Measurements from ENCODE around the gene TM2D1. TPM values are rescaled to one million over a fixed set of nuclear protein-coding genes. Genes with fewer than 3 reads are reported as not detected.

TM2D1 gene
- total and polyA plus RNA-seq, 9 of the 15 experiments (the other 6 are each of a cell fraction or from before 2014, with no cell fraction given), result 24.5 to 65.2 (median 47.7) TPM

DNA sequence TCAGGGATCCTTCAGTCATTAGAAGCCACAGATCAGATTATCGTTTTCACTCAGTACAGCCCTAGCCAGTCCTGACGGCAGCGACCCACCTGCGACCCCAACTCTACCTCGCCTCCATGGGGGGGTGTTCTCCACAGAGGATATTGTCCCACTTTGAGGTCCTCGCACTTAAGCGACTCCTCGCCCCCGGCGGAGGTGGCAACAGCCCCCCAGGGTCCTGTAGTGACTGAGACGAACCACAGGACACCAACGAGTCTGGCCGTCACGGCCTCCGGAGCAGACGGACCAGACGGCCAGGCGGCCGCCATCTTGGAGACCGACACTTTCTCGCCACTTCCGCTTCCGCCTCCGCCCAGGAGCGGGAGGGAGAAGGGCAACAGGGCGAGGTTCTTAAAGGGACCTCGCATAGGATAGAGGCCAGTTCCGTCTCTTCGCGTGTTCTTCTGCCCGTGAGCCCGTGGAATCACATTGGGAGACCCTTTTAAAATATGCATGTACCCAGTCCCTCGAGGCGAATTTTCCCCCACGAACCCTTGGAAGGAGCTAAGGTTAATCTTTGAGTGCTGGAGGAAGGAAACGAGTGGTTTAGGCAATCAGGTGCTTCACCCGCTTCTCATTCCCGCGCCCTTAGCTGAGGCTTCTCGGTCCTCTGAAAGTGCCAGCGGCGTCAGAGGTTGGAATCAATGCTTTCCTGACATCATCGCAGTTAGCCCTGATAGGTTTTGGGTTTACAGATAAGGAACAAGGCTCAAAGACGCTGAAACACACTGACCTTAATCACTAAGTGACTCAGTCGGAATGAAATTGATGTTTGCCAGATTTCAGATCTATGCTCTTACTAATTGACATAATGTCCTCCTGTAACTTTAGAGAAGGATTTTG, at the start of gene TM2D1 (continued):
- TF ChIP-seq IRF9 (tag; IDR thresholded peaks at IDR 0.05) (no peak), SRSF9 (IDR thresholded peaks at IDR 0.05; ENCODE audit: borderline replicate concordance, low read depth, low read length) (no peak), HDGF (IDR thresholded peaks at IDR 0.05) (no peak), TCF7 (IDR thresholded peaks at IDR 0.05; ENCODE audit: borderline replicate concordance) (no peak), SRSF1 (IDR thresholded peaks at IDR 0.05; ENCODE audit: low read depth, low read length) (no peak), MTF1 (CRISPR knock-in tag; IDR thresholded peaks at IDR 0.05; ENCODE audit: borderline replicate concordance) (no peak), MED1 (CRISPR knock-in tag; IDR thresholded peaks at IDR 0.05; ENCODE audit: borderline replicate concordance) (no peak), HDAC3 (IDR thresholded peaks at IDR 0.05; ENCODE audit: borderline replicate concordance, partially characterized antibody) (no peak), NEUROD1 (IDR thresholded peaks at IDR 0.05; ENCODE audit: borderline replicate concordance, low read depth, low read length, partially characterized antibody) (peak; percentile 42), FOXK2 (conservative IDR thresholded peaks at IDR 0.05 in 1 of 2, IDR thresholded peaks at IDR 0.05 in 1 of 2; ENCODE audit: low read depth in 2 of 2) (peak; percentile 90), MXI1 (IDR thresholded peaks at IDR 0.05; ENCODE audit: low read depth, low read length) (no peak), CREB3L1 (IDR thresholded peaks at IDR 0.05; ENCODE audit: borderline replicate concordance, low read depth) (0 out of 2 replicates have a peak, but pooled peaks have one; percentile 53), FIP1L1 (IDR thresholded peaks at IDR 0.05; ENCODE audit: low read depth, low read length, poor library complexity, severe bottlenecking) (no peak), CREM (IDR thresholded peaks at IDR 0.05; ENCODE audit: low read depth) (peak; percentile 83), NFRKB (IDR thresholded peaks at IDR 0.05; ENCODE audit: low read depth) (peak; percentile 97)
- TF ChIP-seq, protein P1, sequence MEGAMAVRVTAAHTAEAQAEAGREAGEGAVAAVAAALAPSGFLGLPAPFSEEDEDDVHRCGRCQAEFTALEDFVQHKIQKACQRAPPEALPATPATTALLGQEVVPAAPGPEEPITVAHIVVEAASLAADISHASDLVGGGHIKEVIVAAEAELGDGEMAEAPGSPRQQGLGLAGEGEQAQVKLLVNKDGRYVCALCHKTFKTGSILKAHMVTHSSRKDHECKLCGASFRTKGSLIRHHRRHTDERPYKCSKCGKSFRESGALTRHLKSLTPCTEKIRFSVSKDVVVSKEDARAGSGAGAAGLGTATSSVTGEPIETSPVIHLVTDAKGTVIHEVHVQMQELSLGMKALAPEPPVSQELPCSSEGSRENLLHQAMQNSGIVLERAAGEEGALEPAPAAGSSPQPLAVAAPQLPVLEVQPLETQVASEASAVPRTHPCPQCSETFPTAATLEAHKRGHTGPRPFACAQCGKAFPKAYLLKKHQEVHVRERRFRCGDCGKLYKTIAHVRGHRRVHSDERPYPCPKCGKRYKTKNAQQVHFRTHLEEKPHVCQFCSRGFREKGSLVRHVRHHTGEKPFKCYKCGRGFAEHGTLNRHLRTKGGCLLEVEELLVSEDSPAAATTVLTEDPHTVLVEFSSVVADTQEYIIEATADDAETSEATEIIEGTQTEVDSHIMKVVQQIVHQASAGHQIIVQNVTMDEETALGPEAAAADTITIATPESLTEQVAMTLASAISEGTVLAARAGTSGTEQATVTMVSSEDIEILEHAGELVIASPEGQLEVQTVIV (CRISPR knock-in tag; IDR thresholded peaks at IDR 0.05; ENCODE audit: borderline replicate concordance), result no peak
- TF ChIP-seq, protein P2, sequence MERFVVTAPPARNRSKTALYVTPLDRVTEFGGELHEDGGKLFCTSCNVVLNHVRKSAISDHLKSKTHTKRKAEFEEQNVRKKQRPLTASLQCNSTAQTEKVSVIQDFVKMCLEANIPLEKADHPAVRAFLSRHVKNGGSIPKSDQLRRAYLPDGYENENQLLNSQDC (CRISPR knock-in tag; IDR thresholded peaks at IDR 0.05), result no peak; the same call in 1 of the 2 replicates
- TF ChIP-seq, protein P3, sequence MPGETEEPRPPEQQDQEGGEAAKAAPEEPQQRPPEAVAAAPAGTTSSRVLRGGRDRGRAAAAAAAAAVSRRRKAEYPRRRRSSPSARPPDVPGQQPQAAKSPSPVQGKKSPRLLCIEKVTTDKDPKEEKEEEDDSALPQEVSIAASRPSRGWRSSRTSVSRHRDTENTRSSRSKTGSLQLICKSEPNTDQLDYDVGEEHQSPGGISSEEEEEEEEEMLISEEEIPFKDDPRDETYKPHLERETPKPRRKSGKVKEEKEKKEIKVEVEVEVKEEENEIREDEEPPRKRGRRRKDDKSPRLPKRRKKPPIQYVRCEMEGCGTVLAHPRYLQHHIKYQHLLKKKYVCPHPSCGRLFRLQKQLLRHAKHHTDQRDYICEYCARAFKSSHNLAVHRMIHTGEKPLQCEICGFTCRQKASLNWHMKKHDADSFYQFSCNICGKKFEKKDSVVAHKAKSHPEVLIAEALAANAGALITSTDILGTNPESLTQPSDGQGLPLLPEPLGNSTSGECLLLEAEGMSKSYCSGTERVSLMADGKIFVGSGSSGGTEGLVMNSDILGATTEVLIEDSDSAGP (CRISPR knock-in tag; IDR thresholded peaks at IDR 0.05), result peak; percentile 99
- TF ChIP-seq, protein P4, sequence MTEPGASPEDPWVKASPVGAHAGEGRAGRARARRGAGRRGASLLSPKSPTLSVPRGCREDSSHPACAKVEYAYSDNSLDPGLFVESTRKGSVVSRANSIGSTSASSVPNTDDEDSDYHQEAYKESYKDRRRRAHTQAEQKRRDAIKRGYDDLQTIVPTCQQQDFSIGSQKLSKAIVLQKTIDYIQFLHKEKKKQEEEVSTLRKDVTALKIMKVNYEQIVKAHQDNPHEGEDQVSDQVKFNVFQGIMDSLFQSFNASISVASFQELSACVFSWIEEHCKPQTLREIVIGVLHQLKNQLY (CRISPR knock-in tag; conservative IDR thresholded peaks at IDR 0.05), result 0 out of 4 replicates have a peak, but pooled peaks of 1 of the 2 experiments have one; percentile 60

Data from K562 (cell line).